Trophoblast cell (in vitro differentiated cells and primary cell): Measurements from ENCODE around the gene C17orf50.

Experiments used
- DNase-seq, 2 donors: peaks; one replicate each; pipeline ENCODE4 v3.0.0-alpha.2; 2016
- H2AFZ ChIP-seq: 2 replicates; pipeline ENCODE4 v1.6.1; 2013; ENCODE audit warnings: low read length, moderate library complexity, mild to moderate bottlenecking; ENCODE audit not compliant: insufficient read depth, poor library complexity
- H2AK5ac ChIP-seq: 2 replicates; pipeline ENCODE4 v1.6.1; 2013; ENCODE audit warnings: mild to moderate bottlenecking, low read length
- H2BK120ac ChIP-seq: 2 replicates; pipeline ENCODE4 v1.6.1; 2013; ENCODE audit warnings: low read length, mild to moderate bottlenecking, moderate library complexity; ENCODE audit not compliant: insufficient read depth, poor library complexity
- H2BK12ac ChIP-seq: 2 replicates; pipeline ENCODE4 v1.6.1; 2013; ENCODE audit warnings: mild to moderate bottlenecking, low read length, moderate library complexity
- H2BK5ac ChIP-seq: 2 replicates; pipeline ENCODE4 v1.6.1; 2013; ENCODE audit warnings: low read length, low read depth, moderate library complexity, mild to moderate bottlenecking; ENCODE audit not compliant: poor library complexity
- H3K14ac ChIP-seq: 2 replicates; pipeline ENCODE4 v1.6.1; 2013; ENCODE audit warnings: mild to moderate bottlenecking, low read length
- H3K18ac ChIP-seq: 2 replicates; pipeline ENCODE4 v1.6.1; 2013; ENCODE audit warnings: mild to moderate bottlenecking, low read length
- H3K23ac ChIP-seq: 2 replicates; pipeline ENCODE4 v1.6.1; 2013; ENCODE audit warnings: low read length
- H3K27ac ChIP-seq: 2 replicates; pipeline ENCODE4 v1.5.1; 2013; ENCODE audit warnings: low read depth, mild to moderate bottlenecking, inconsistent platforms, low read length, moderate library complexity
- H3K27me3 ChIP-seq: 2 replicates; pipeline ENCODE4 v1.6.1; 2013; ENCODE audit warnings: inconsistent platforms, mild to moderate bottlenecking, low read length, moderate library complexity; ENCODE audit not compliant: insufficient read depth
- H3K36me3 ChIP-seq, 2 experiments: 1 replicate in 1 of 2; 2 replicates in 1 of 2; pipeline ENCODE4 v1.6.1; 2013; ENCODE audit warnings: low read length in 2 of 2, mild to moderate bottlenecking in 2 of 2, moderate library complexity in 1 of 2; ENCODE audit not compliant: insufficient read depth in 2 of 2, control insufficient read depth in 1 of 2
- H3K4ac ChIP-seq: 2 replicates; pipeline ENCODE4 v1.6.1; 2013; ENCODE audit warnings: low read depth, mild to moderate bottlenecking, low read length, moderate library complexity
- H3K4me1 ChIP-seq, 2 experiments: 1 replicate in 1 of 2; 2 replicates in 1 of 2; pipeline ENCODE4 v1.6.1; 2013; ENCODE audit warnings: low read length in 2 of 2, mild to moderate bottlenecking in 2 of 2, moderate library complexity in 1 of 2; ENCODE audit not compliant: insufficient read depth in 2 of 2, control insufficient read depth in 1 of 2
- H3K4me2 ChIP-seq: 2 replicates; pipeline ENCODE4 v1.6.1; 2013; ENCODE audit warnings: inconsistent platforms, mild to moderate bottlenecking, low read length, moderate library complexity
- H3K4me3 ChIP-seq: 2 replicates; pipeline ENCODE4 v1.5.1; 2013; ENCODE audit warnings: mild to moderate bottlenecking, low read depth, low read length, inconsistent platforms
- H3K79me1 ChIP-seq: one replicate; pipeline ENCODE4 v1.6.1; 2013; ENCODE audit warnings: low read length
- H3K79me2 ChIP-seq: 2 replicates; pipeline ENCODE4 v1.6.1; 2013; ENCODE audit warnings: low read length, mild to moderate bottlenecking; ENCODE audit not compliant: control insufficient read depth, insufficient read depth, poor library complexity
- H3K9ac ChIP-seq: 2 replicates; pipeline ENCODE4 v1.6.1; 2013; ENCODE audit warnings: mild to moderate bottlenecking, low read length
- H3K9me3 ChIP-seq: 2 replicates; pipeline ENCODE4 v1.6.1; 2013; ENCODE audit warnings: low read depth, mild to moderate bottlenecking, control low read depth, inconsistent platforms, low read length; ENCODE audit not compliant: insufficient read depth
- H4K12ac ChIP-seq: 2 replicates; pipeline ENCODE4 v1.6.1; 2013; ENCODE audit warnings: low read depth, mild to moderate bottlenecking, low read length, moderate library complexity
- H4K8ac ChIP-seq: 2 replicates; pipeline ENCODE4 v1.6.1; 2013; ENCODE audit warnings: low read depth, mild to moderate bottlenecking, low read length, moderate library complexity
- H4K91ac ChIP-seq: one replicate; pipeline ENCODE4 v1.6.1; 2013; ENCODE audit warnings: low read depth, mild to moderate bottlenecking, low read length, moderate library complexity
- WGBS: extraction: QIAGEN DNeasy Blood & Tissue Kit; methylation state at CpG from one replicate; pipeline ENCODE4 v1.1.7; 2013; ENCODE audit warnings: missing lambda C conversion rate; ENCODE audit not compliant: insufficient read length, insufficient coverage; ENCODE audit errors: extremely low coverage; 5-methylcytosine and 5-hydroxymethylcytosine counted together

Gene C17orf50

DNA sequence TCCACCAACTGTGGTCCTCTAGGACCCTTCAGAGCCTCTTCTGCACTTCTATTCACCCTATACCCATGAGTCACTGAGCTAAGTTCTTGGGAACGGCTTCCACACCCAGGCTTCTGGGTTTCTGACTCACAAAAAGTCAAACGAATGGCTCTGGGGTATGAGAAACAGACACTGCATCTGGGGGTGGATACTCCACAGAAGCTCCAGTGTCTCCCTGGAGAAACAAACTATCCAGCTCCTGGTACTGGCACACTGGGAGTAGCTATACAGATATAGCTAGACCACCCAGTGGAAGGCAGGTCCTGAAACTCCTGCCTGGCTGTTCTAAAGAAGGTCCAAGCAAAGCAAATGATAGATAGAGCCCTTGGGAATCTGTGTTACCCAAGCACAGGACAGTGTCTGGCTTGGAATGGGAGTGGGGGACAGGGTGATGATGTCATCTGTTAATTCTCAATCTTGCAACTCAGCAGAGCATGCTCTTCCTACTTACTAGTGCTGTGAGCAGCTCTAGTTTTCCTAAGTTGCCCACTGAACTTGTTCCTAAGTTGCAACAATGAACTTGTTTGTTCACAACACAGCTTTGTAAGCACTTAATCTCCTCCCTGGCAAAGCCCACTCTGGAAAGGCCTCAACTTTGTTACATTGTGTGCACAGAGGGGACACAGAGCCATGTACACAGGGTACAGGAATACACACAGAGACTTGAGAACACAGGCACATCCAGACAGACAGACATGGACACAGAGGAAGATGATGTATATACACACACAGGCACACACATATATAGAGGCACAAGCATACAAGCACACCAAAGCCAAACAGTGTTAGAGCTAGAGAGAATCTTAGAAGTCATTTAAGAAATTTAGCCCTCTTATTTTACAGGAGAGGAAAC is 28.0 kb downstream of the C17orf50 start:
- DNase-seq: no peak
- Histone ChIP-seq H3K18ac (no peak overlapping the region), H3K79me1 (peaks cover 7% of the 10 kb centered on the region), H4K12ac (no peak overlapping the region), H2AK5ac (no peak overlapping the region), H4K8ac (no peak overlapping the region), H3K4me1 (peaks cover 26 to 31% of the 10 kb centered on the region in 2 experiments), H2BK12ac (no peak overlapping the region), H3K27ac (peak overlapping the region; percentile 91), H3K9ac (no peak overlapping the region), H3K27me3 (no peaks in the 10 kb centered on the region), H3K14ac (no peak overlapping the region), H3K36me3 (no peaks in the 10 kb centered on the region), H2BK5ac (peak overlapping the region; percentile 7), H3K23ac (no peak overlapping the region), H3K4me2 (peak overlapping the region; percentile 3), H3K79me2 (no peaks in the 10 kb centered on the region), H4K91ac (peak overlapping the region; percentile 13), H3K9me3 (no peaks in the 10 kb centered on the region), H2BK120ac (no peak overlapping the region), H2AFZ (no peak overlapping the region), H3K4ac (no peak overlapping the region), H3K4me3 (no peak overlapping the region)
- no CpG with 5 or more reads among the region's 2 CpGs for WGBS

DNA sequence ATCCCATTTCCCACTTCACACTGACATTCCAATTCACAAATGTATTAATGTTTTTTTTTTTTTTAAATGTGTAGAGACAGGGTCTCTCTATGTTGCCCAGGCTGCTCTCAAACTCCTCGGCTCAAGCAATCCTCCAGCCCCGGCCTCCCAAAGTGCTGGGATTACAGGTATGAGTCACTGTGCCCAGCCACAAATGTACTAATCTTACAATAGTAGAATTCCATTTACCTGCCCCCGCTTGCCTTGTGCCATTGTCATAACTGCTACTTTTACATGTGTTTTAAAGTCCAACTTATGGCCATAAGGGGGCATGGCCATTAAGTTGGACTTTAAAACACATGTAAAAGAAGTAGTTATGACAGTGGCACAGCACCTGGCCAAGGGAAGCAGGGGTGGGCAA is 30.2 kb downstream of the C17orf50 start:
- no peaks in the 10 kb centered on the region for H3K9me3 ChIP-seq

DNA sequence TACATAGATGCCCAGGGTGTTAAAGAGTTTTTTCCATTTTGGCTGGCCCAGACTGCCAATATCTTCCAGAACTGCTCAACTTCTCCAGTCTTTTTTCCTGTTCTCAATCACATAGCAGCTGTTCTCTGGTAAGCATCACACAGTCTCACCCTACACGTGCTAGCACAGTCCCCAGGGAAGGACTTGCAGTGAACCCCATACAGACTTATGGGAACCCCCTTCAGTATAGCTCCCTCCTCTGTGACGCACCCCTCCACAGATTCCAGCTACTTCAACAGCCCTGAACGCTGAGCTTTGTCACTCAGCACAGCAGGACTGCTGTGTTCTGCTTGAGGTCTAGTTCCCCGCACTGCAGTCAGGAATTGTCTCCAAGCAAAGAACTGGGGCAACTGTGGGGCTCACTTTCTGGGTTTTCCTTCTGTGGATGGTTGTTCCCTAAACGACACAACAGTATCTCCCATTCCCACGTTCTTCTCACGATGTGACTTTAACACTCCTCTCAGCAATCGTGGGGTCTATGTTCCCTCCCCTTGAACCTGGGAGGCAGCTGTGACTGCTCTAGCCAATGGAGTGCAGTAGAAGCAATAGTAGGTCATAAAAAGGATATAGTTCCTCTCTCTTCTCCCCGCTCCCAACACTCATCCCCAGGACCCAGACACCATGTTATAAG is 31.1 kb downstream of the C17orf50 start:
- no peak overlapping the region for H3K4me2 ChIP-seq
- H3K4ac ChIP-seq: no peak overlapping the region
- H3K14ac ChIP-seq: no peak overlapping the region
- H3K36me3 ChIP-seq: no peaks in the 10 kb centered on the region
- H3K27ac ChIP-seq: no peak overlapping the region
- H3K4me3 ChIP-seq: no peak overlapping the region
- no CpG with 5 or more reads among the region's 9 CpGs for WGBS
- H3K27me3 ChIP-seq: peaks cover 2% of the 10 kb centered on the region
- H3K4me1 ChIP-seq: peaks cover 23 to 28% of the 10 kb centered on the region in 2 experiments
- H4K12ac ChIP-seq: no peak overlapping the region
- no peak overlapping the region for H2BK12ac ChIP-seq
- no peak overlapping the region for H3K18ac ChIP-seq
- peaks cover 10% of the 10 kb centered on the region for H3K79me1 ChIP-seq
- no peak overlapping the region for H2AFZ ChIP-seq
- H3K23ac ChIP-seq: no peak overlapping the region
- no peaks in the 10 kb centered on the region for H3K79me2 ChIP-seq
- no peaks in the 10 kb centered on the region for H3K9me3 ChIP-seq
- H2BK5ac ChIP-seq: no peak overlapping the region
- no peak overlapping the region for H4K8ac ChIP-seq
- no peak for DNase-seq
- H2AK5ac ChIP-seq: no peak overlapping the region
- no peak overlapping the region for H3K9ac ChIP-seq
- H4K91ac ChIP-seq: no peak overlapping the region
- H2BK120ac ChIP-seq: no peak overlapping the region

More for the DNA sequence above, 30.2 kb downstream of the C17orf50 start:
- no peak overlapping the region for H3K4me3 ChIP-seq
- no peak overlapping the region for H3K14ac ChIP-seq
- peaks cover 2% of the 10 kb centered on the region for H3K27me3 ChIP-seq
- H3K36me3 ChIP-seq: no peaks in the 10 kb centered on the region
- no peak overlapping the region for H3K4me2 ChIP-seq
- no peak overlapping the region for H3K27ac ChIP-seq
- no peak overlapping the region for H3K18ac ChIP-seq
- no peak overlapping the region for H2BK5ac ChIP-seq
- H4K91ac ChIP-seq: no peak overlapping the region
- no peak overlapping the region for H2BK12ac ChIP-seq
- no peak overlapping the region for H3K9ac ChIP-seq
- H2AK5ac ChIP-seq: no peak overlapping the region
- no peak overlapping the region for H2BK120ac ChIP-seq
- H3K23ac ChIP-seq: no peak overlapping the region
- H3K4me1 ChIP-seq: peaks cover 25 to 30% of the 10 kb centered on the region in 2 experiments
- no peak overlapping the region for H3K4ac ChIP-seq
- peaks cover 10% of the 10 kb centered on the region for H3K79me1 ChIP-seq
- H4K8ac ChIP-seq: no peak overlapping the region
- no CpG with 5 or more reads among the region's 3 CpGs for WGBS
- no peak overlapping the region for H2AFZ ChIP-seq
- H3K79me2 ChIP-seq: no peaks in the 10 kb centered on the region
- DNase-seq: no peak
- no peak overlapping the region for H4K12ac ChIP-seq

DNA sequence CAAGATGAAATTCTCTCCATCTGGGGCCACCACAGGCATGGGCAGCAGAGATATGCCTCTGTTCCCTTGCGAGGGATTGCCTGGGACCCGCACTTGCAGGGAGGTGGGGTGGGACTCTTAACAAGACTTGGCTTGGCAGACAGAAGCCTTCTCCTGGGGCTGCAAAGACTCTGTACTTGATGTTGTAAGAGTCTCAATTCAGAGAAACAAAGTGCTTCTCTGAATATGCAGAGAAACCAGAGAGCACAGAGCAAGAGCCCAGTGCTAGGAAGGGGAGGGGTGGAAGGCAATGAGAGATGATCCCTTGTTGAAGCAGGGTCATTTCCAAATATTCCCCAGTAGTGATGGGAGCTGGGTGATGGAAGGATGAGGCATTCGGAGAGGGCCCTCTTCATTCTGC is 32.6 kb downstream of the C17orf50 start:
- Histone ChIP-seq H3K79me1 (peaks cover 4% of the 10 kb centered on the region), H2BK12ac (no peak overlapping the region), H3K4me3 (no peak overlapping the region), H3K18ac (peak overlapping the region; percentile 51), H3K4me1 (peaks cover 18 to 22% of the 10 kb centered on the region in 2 experiments), H3K9me3 (no peaks in the 10 kb centered on the region), H3K27ac (no peak overlapping the region), H2AFZ (no peak overlapping the region), H4K12ac (no peak overlapping the region), H3K4me2 (no peak overlapping the region), H3K9ac (no peak overlapping the region), H3K4ac (no peak overlapping the region), H2BK5ac (no peak overlapping the region), H2AK5ac (no peak overlapping the region), H3K23ac (no peak overlapping the region), H3K27me3 (peaks cover 2% of the 10 kb centered on the region), H4K8ac (no peak overlapping the region), H4K91ac (no peak overlapping the region), H3K79me2 (no peaks in the 10 kb centered on the region), H3K36me3 (no peaks in the 10 kb centered on the region), H2BK120ac (no peak overlapping the region), H3K14ac (no peak overlapping the region)
- DNase-seq: no peak
- no CpG with 5 or more reads among the region's 3 CpGs for WGBS
